Measurements from ENCODE around the gene SMARCC1.

SMARCC1 gene

GRCh38 chr3:47578691-47579632 lies 202.7 kb downstream of the SMARCC1 start, which contains the start of gene CSPG5:
Gene CSPG5, minus strand, starts transcription at chr3:47578865. Its CDS starts 172 bp downstream, at chr3:47578693.
- TF ChIP-seq SUZ12 (IDR thresholded peaks at IDR 0.05; ENCODE audit: extremely low read depth, insufficient read depth, insufficient read length) = no peak
- no peak for TF ChIP-seq ZNF274 (IDR thresholded peaks at IDR 0.05; ENCODE audit: low read depth, low read length)
- TF ChIP-seq YY1 (IDR thresholded peaks at IDR 0.05; ENCODE audit: insufficient read depth, insufficient read length) = no peak
- Histone ChIP-seq H3K9me3 (ENCODE audit: insufficient read depth, low read length) (no peaks in the 10 kb centered on the region), H3K27me3 (ENCODE audit: insufficient read depth, insufficient read length) (peaks cover 40% of the 10 kb centered on the region), H3K36me3 (ENCODE audit: insufficient read depth, insufficient read length, low read length) (no peaks in the 10 kb centered on the region), H3K4me3 (ENCODE audit: insufficient read length, low read depth) (peak within 1 kb of the TSS; percentile 44), H3K9ac (ENCODE audit: insufficient read length, low read depth) (peak within 1 kb of the TSS; percentile 66), H3K4me1 (ENCODE audit: insufficient read depth, insufficient read length) (peaks cover 3% of the 10 kb centered on the region)
- DNase-seq (ENCODE audit: low read depth, low spot score) = no peak

GRCh38 chr3:47578119-47578632 lies 203.5 kb downstream of the SMARCC1 start:
- H3K4me3 ChIP-seq (ENCODE audit: insufficient read length, low read depth) = peak overlapping the region; percentile 44
- no peaks in the 10 kb centered on the region for H3K9me3 ChIP-seq (ENCODE audit: insufficient read depth, low read length)
- TF ChIP-seq ZNF274 (IDR thresholded peaks at IDR 0.05; ENCODE audit: low read depth, low read length) = no peak
- TF ChIP-seq YY1 (IDR thresholded peaks at IDR 0.05; ENCODE audit: insufficient read depth, insufficient read length) = no peak
- no peak for TF ChIP-seq SUZ12 (IDR thresholded peaks at IDR 0.05; ENCODE audit: extremely low read depth, insufficient read depth, insufficient read length)
- DNase-seq (ENCODE audit: low read depth, low spot score) = no peak
- peaks cover 2% of the 10 kb centered on the region for H3K4me1 ChIP-seq (ENCODE audit: insufficient read depth, insufficient read length)
- H3K36me3 ChIP-seq (ENCODE audit: insufficient read depth, insufficient read length, low read length) = no peaks in the 10 kb centered on the region
- no peak overlapping the region for H3K9ac ChIP-seq (ENCODE audit: insufficient read length, low read depth)
- H3K27me3 ChIP-seq (ENCODE audit: insufficient read depth, insufficient read length) = peaks cover 40% of the 10 kb centered on the region

- TF ChIP-seq SUZ12 (IDR thresholded peaks at IDR 0.05; ENCODE audit: extremely low read depth, insufficient read depth, insufficient read length) = no peak
- TF ChIP-seq ZNF274 (IDR thresholded peaks at IDR 0.05; ENCODE audit: low read depth, low read length) = no peak
- no peak for TF ChIP-seq YY1 (IDR thresholded peaks at IDR 0.05; ENCODE audit: insufficient read depth, insufficient read length)
- peaks cover 40% of the 10 kb centered on the region for H3K27me3 ChIP-seq (ENCODE audit: insufficient read depth, insufficient read length)
- H3K36me3 ChIP-seq (ENCODE audit: insufficient read depth, insufficient read length, low read length) = no peaks in the 10 kb centered on the region
- peaks cover 2% of the 10 kb centered on the region for H3K4me1 ChIP-seq (ENCODE audit: insufficient read depth, insufficient read length)
- peak overlapping the region; percentile 16 for H3K4me3 ChIP-seq (ENCODE audit: insufficient read length, low read depth)
- no peaks in the 10 kb centered on the region for H3K9me3 ChIP-seq (ENCODE audit: insufficient read depth, low read length)
- no peak for DNase-seq (ENCODE audit: low read depth, low spot score)
- H3K9ac ChIP-seq (ENCODE audit: insufficient read length, low read depth) = peak overlapping the region; percentile 66
Observed at GRCh38 chr3:47577583-47578118, 204.0 kb downstream of the SMARCC1 start.

- TF ChIP-seq ZNF274 (IDR thresholded peaks at IDR 0.05; ENCODE audit: low read depth, low read length) = no peak
- TF ChIP-seq YY1 (IDR thresholded peaks at IDR 0.05; ENCODE audit: insufficient read depth, insufficient read length) = no peak
- DNase-seq (ENCODE audit: low read depth, low spot score) = no peak
- H3K27me3 ChIP-seq (ENCODE audit: insufficient read depth, insufficient read length) = peaks cover 17% of the 10 kb centered on the region
- H3K36me3 ChIP-seq (ENCODE audit: insufficient read depth, insufficient read length, low read length) = no peaks in the 10 kb centered on the region
- no peak overlapping the region for H3K4me3 ChIP-seq (ENCODE audit: insufficient read length, low read depth)
- no peak overlapping the region for H3K9ac ChIP-seq (ENCODE audit: insufficient read length, low read depth)
- no peaks in the 10 kb centered on the region for H3K9me3 ChIP-seq (ENCODE audit: insufficient read depth, low read length)
- H3K4me1 ChIP-seq (ENCODE audit: insufficient read depth, insufficient read length) = peaks cover 2% of the 10 kb centered on the region
Observed at GRCh38 chr3:47573190-47574172, 208.2 kb downstream of the SMARCC1 start.

- Histone ChIP-seq H3K4me3 (ENCODE audit: insufficient read length, low read depth) (no peak overlapping the region), H3K36me3 (ENCODE audit: insufficient read depth, insufficient read length, low read length) (no peaks in the 10 kb centered on the region), H3K27me3 (ENCODE audit: insufficient read depth, insufficient read length) (peaks cover under 1% of the 10 kb centered on the region), H3K9me3 (ENCODE audit: insufficient read depth, low read length) (no peaks in the 10 kb centered on the region), H3K9ac (ENCODE audit: insufficient read length, low read depth) (no peak overlapping the region), H3K4me1 (ENCODE audit: insufficient read depth, insufficient read length) (peaks cover 2% of the 10 kb centered on the region)
- DNase-seq (ENCODE audit: low read depth, low spot score) = no peak
- TF ChIP-seq SUZ12 (IDR thresholded peaks at IDR 0.05; ENCODE audit: extremely low read depth, insufficient read depth, insufficient read length) (no peak), ZNF274 (IDR thresholded peaks at IDR 0.05; ENCODE audit: low read depth, low read length) (no peak), YY1 (IDR thresholded peaks at IDR 0.05; ENCODE audit: insufficient read depth, insufficient read length) (no peak)
Observed at GRCh38 chr3:47571391-47572175, 210.1 kb downstream of the SMARCC1 start.

GRCh38 chr3:47568901-47569300 lies 212.8 kb downstream of the SMARCC1 start:
- H3K4me1 ChIP-seq (ENCODE audit: insufficient read depth, insufficient read length) = peaks cover under 1% of the 10 kb centered on the region
- H3K36me3 ChIP-seq (ENCODE audit: insufficient read depth, insufficient read length, low read length) = no peaks in the 10 kb centered on the region
- no peaks in the 10 kb centered on the region for H3K27me3 ChIP-seq (ENCODE audit: insufficient read depth, insufficient read length)
- no peak overlapping the region for H3K9ac ChIP-seq (ENCODE audit: insufficient read length, low read depth)
- no peak overlapping the region for H3K4me3 ChIP-seq (ENCODE audit: insufficient read length, low read depth)
- H3K9me3 ChIP-seq (ENCODE audit: insufficient read depth, low read length) = no peaks in the 10 kb centered on the region
- DNase-seq (ENCODE audit: low read depth, low spot score) = no peak
- no peak for TF ChIP-seq ZNF274 (IDR thresholded peaks at IDR 0.05; ENCODE audit: low read depth, low read length)
- TF ChIP-seq YY1 (IDR thresholded peaks at IDR 0.05; ENCODE audit: insufficient read depth, insufficient read length) = no peak
- no peak for TF ChIP-seq SUZ12 (IDR thresholded peaks at IDR 0.05; ENCODE audit: extremely low read depth, insufficient read depth, insufficient read length)

All from NT2/D1 (cell line).